HFFc6 (cell line): ENCODE results near the gene IL23R. TPM values are rescaled to one million over a fixed set of nuclear protein-coding genes. Genes with fewer than 3 reads are reported as not detected.

ENCODE experiments used
- DNase-seq: peaks from one replicate; pipeline ENCODE4 v3.0.0-alpha.2; 2018
- H3K27ac Mint-ChIP-seq: 2 replicates; pipeline ENCODE4 v1.8.0; 2020; ENCODE audit warnings: mild to moderate bottlenecking, mixed read lengths
- H3K27me3 Mint-ChIP-seq: 2 replicates; pipeline ENCODE4 v1.8.0; 2021; ENCODE audit warnings: mild to moderate bottlenecking, moderate library complexity, mixed read lengths; ENCODE audit not compliant: insufficient read depth
- H3K36me3 Mint-ChIP-seq: 2 replicates; pipeline ENCODE4 v1.8.0; 2021; ENCODE audit warnings: low read depth, mixed read lengths
- H3K4me1 Mint-ChIP-seq: 2 replicates; pipeline ENCODE4 v1.8.0; 2020; ENCODE audit warnings: low read depth, mixed read lengths
- H3K4me3 Mint-ChIP-seq: 2 replicates; pipeline ENCODE4 v1.8.0; 2020; ENCODE audit warnings: mild to moderate bottlenecking, moderate library complexity, mixed read lengths
- H3K9me3 Mint-ChIP-seq: 2 replicates; pipeline ENCODE4 v1.8.0; 2020; ENCODE audit warnings: mild to moderate bottlenecking, mixed read lengths
- CTCF ChIP-seq: fragments of 200-600 bp; sonication (generic); IDR thresholded peaks from 2 replicates; pipeline ENCODE4 v1.5.0; 2021; ENCODE audit warnings: antibody characterized with exemption, mild to moderate bottlenecking
- total RNA-seq, 6 experiments: library from RNA; stranded (reverse); fragmentation: NEBNext Ultra II Directional; extraction: Animal tissue kit (Norgen Biotek cat#: 25700); gene quantifications; 2 replicates in 1 of 6; 3 replicates in 5 of 6; pipeline ENCODE4 v1.2.3, GENCODE V29; 2021

IL23R gene
- total RNA-seq, 6 experiments from 2014 or later: not detected

DNA sequence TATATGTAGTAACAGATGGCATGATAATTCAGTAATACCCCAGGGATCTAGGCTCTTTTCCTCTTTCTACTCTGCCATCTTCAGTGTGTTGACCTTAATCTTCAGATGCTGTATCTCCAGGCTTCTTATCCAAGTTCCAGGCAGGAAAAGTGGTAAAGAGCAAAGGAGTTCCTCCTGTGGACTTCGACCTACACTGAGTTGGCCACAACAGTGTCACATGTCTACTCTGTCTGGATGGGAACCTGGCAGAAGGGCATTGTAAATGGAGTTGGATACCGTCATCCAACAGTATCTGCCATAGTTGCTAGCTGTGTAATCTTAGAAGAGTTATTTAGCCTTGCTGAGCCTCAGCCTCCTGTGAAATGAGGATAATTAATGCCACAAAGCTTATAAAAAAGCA lies 21.9 kb downstream of the IL23R start:
- no peaks in the 10 kb centered on the region for H3K36me3 Mint-ChIP-seq
- no peak overlapping the region for H3K4me3 Mint-ChIP-seq
- no peak for TF ChIP-seq CTCF
- H3K27ac Mint-ChIP-seq: no peak overlapping the region
- peaks cover 1% of the 10 kb centered on the region; the same call in 1 of the 2 replicates for H3K27me3 Mint-ChIP-seq
- no peaks in the 10 kb centered on the region for H3K4me1 Mint-ChIP-seq
- DNase-seq: no peak
- H3K9me3 Mint-ChIP-seq: no peaks in the 10 kb centered on the region

GRCh38 chr1:67189953-67190352 lies 23.7 kb downstream of the IL23R start:
- Mint-ChIP-seq H3K27me3 (no peaks in the 10 kb centered on the region; the same call in 1 of the 2 replicates), H3K36me3 (no peaks in the 10 kb centered on the region), H3K4me1 (no peaks in the 10 kb centered on the region), H3K27ac (no peak overlapping the region), H3K9me3 (no peaks in the 10 kb centered on the region), H3K4me3 (no peak overlapping the region)
- DNase-seq: no peak
- no peak for TF ChIP-seq CTCF

DNA sequence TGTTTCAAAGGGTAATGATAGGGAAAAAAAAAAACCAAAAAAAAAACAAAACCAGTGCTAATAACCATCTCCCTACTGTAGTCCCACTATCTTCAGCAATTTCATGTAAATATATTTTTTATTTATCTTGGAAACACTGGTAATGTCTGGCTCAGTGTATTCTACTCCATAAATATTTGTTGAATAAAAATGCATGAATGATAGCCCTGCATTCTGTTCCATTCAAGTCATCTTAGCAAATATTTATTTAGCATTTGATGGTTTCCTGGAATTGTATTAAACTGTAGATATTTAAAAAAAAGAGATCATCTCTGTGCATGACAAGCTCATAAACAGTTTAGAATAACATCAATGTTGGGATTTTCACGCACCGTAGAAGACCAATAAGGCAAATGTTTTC lies 24.2 kb downstream of the IL23R start:
- Mint-ChIP-seq H3K27ac (no peak overlapping the region), H3K36me3 (no peaks in the 10 kb centered on the region), H3K27me3 (no peaks in the 10 kb centered on the region; the same call in 1 of the 2 replicates), H3K4me3 (no peak overlapping the region), H3K4me1 (no peaks in the 10 kb centered on the region), H3K9me3 (no peaks in the 10 kb centered on the region)
- TF ChIP-seq CTCF: no peak
- DNase-seq: no peak

GRCh38 chr1:67190942-67191341 lies 24.7 kb downstream of the IL23R start:
- no peaks in the 10 kb centered on the region for H3K9me3 Mint-ChIP-seq
- no peaks in the 10 kb centered on the region for H3K4me1 Mint-ChIP-seq
- TF ChIP-seq CTCF: no peak
- no peak for DNase-seq
- H3K36me3 Mint-ChIP-seq: no peaks in the 10 kb centered on the region
- no peak overlapping the region for H3K4me3 Mint-ChIP-seq
- no peak overlapping the region for H3K27ac Mint-ChIP-seq
- no peaks in the 10 kb centered on the region; the same call in 1 of the 2 replicates for H3K27me3 Mint-ChIP-seq

GRCh38 chr1:67191668-67192520 lies 25.6 kb downstream of the IL23R start:
- H3K36me3 Mint-ChIP-seq: no peaks in the 10 kb centered on the region
- H3K27ac Mint-ChIP-seq: no peak overlapping the region
- no peak for TF ChIP-seq CTCF
- no peak for DNase-seq
- no peaks in the 10 kb centered on the region; the same call in 1 of the 2 replicates for H3K27me3 Mint-ChIP-seq
- no peak overlapping the region for H3K4me3 Mint-ChIP-seq
- no peaks in the 10 kb centered on the region for H3K4me1 Mint-ChIP-seq
- no peaks in the 10 kb centered on the region for H3K9me3 Mint-ChIP-seq
